K562 (cell line): ENCODE data around the gene RSPH6A. TPM values are rescaled to one million over a fixed set of nuclear protein-coding genes. Genes with fewer than 3 reads are reported as not detected.

ENCODE experiments used
- DMBX1 ChIP-seq: fragments of 250-450 bp; sonication (Bioruptor Pico); IDR thresholded peaks from 2 replicates; pipeline ENCODE4 v1.8.0; 2022; ENCODE audit warnings: inconsistent platforms, mild to moderate bottlenecking, moderate library complexity, borderline replicate concordance
- EP400 ChIP-seq: fragments of 450-650 bp; IDR thresholded peaks from 2 replicates; pipeline ENCODE4 v1.6.1; 2017; ENCODE audit warnings: antibody characterized with exemption, mild to moderate bottlenecking, moderate library complexity
- ETS2 ChIP-seq: IDR thresholded peaks from 2 replicates; pipeline ENCODE4 v1.6.1; 2016; ENCODE audit warnings: borderline replicate concordance, missing genetic modification characterization, mild to moderate bottlenecking, moderate library complexity, missing compliant biosample characterization; ENCODE audit not compliant: poor library complexity, severe bottlenecking
- ETV6 ChIP-seq, 3 experiments: fragments of 150-350 bp in 1 of 3; sonication (generic) in 1 of 3; formaldehyde crosslinking in 1 of 3; IDR thresholded peaks; 2 replicates each; pipeline versions ENCODE4 v1.6.1 to v1.8.0; 2014 to 2022; ENCODE audit warnings: borderline replicate concordance in 2 of 3, low read depth in 2 of 3, antibody characterized with exemption in 1 of 3, low read length in 1 of 3, mild to moderate bottlenecking in 1 of 3, missing genetic modification reagents in 1 of 3
- FIP1L1 ChIP-seq: fragments of 200-400 bp; formaldehyde crosslinking; IDR thresholded peaks from 2 replicates; pipeline ENCODE4 v1.6.1; 2018; ENCODE audit warnings: mild to moderate bottlenecking, low read depth, low read length; ENCODE audit not compliant: poor library complexity, severe bottlenecking
- FOSL1 ChIP-seq: fragments of 200-800 bp; sonication (Bioruptor generic); conservative IDR thresholded peaks from 2 replicates; pipeline ENCODE4 v1.6.1; 2016; ENCODE audit warnings: missing genetic modification characterization, missing compliant biosample characterization
- GATA2 ChIP-seq: sonication (generic); formaldehyde crosslinking; IDR thresholded peaks from 2 replicates; pipeline ENCODE4 v1.4.0; 2020; ENCODE audit warnings: mild to moderate bottlenecking, missing genetic modification reagents
- HDAC2 ChIP-seq: fragments of 450-650 bp; IDR thresholded peaks from 2 replicates; pipeline ENCODE4 v1.6.1; 2016; ENCODE audit warnings: mild to moderate bottlenecking
- MECOM ChIP-seq: fragments of 250-450 bp; sonication (Bioruptor Pico); IDR thresholded peaks from 2 replicates; pipeline ENCODE4 v1.8.0; 2022; ENCODE audit warnings: inconsistent platforms
- NCOR1 ChIP-seq: fragments of 450-650 bp; IDR thresholded peaks from 2 replicates; pipeline ENCODE4 v1.6.1; 2016; ENCODE audit warnings: mild to moderate bottlenecking, moderate library complexity
- PHB ChIP-seq: fragments of 250-450 bp; sonication (Bioruptor Pico); IDR thresholded peaks from 2 replicates; pipeline ENCODE4 v1.5.0; 2021
- PREB ChIP-seq: sonication (generic); formaldehyde crosslinking; IDR thresholded peaks from 2 replicates; pipeline ENCODE4 v1.8.1; 2023; ENCODE audit warnings: mild to moderate bottlenecking, missing genetic modification reagents
- PTBP1 ChIP-seq: fragments of 200-400 bp; formaldehyde crosslinking; IDR thresholded peaks from 2 replicates; pipeline ENCODE4 v1.6.1; 2017; ENCODE audit warnings: low read depth, low read length
- RAD21 ChIP-seq, 2 experiments: fragments of 250-450 bp in 1 of 2; fragments of 450-650 bp in 1 of 2; sonication (Bioruptor Pico) in 1 of 2; formaldehyde crosslinking in 1 of 2; IDR thresholded peaks in 1 of 2; conservative IDR thresholded peaks in 1 of 2; 2 replicates each; pipeline versions ENCODE4 v1.4.0 to v1.8.0; 2020 to 2022; ENCODE audit warnings: mild to moderate bottlenecking in 2 of 2, moderate library complexity in 1 of 2
- RBM14 ChIP-seq: fragments of 200-400 bp; formaldehyde crosslinking; IDR thresholded peaks from 2 replicates; pipeline ENCODE4 v1.6.1; 2018; ENCODE audit warnings: low read depth, mild to moderate bottlenecking, low read length, moderate library complexity, borderline replicate concordance; ENCODE audit not compliant: insufficient read depth
- RBM25 ChIP-seq: fragments of 200-400 bp; formaldehyde crosslinking; IDR thresholded peaks from 2 replicates; pipeline ENCODE4 v1.6.1; 2018; ENCODE audit warnings: low read length, low read depth, moderate library complexity; ENCODE audit not compliant: severe bottlenecking
- SMAD3 ChIP-seq: fragments of 450-650 bp; formaldehyde crosslinking; conservative IDR thresholded peaks from 2 replicates; pipeline ENCODE4 v1.4.0; 2020; ENCODE audit warnings: mild to moderate bottlenecking
- SRSF3 ChIP-seq: fragments of 200-400 bp; formaldehyde crosslinking; IDR thresholded peaks from 2 replicates; pipeline ENCODE4 v1.6.1; 2016; ENCODE audit warnings: mild to moderate bottlenecking, low read length, moderate library complexity; ENCODE audit not compliant: insufficient read depth
- TCFL5 ChIP-seq: fragments of 250-450 bp; sonication (Bioruptor Pico); conservative IDR thresholded peaks from 2 replicates; pipeline ENCODE4 v1.6.1; 2021; ENCODE audit warnings: mild to moderate bottlenecking, moderate library complexity, matching md5 sums
- USF2 ChIP-seq: sonication (generic); formaldehyde crosslinking; IDR thresholded peaks from 2 replicates; pipeline ENCODE4 v1.5.0; 2020; ENCODE audit warnings: missing genetic modification reagents
- XRCC3 ChIP-seq: fragments of 450-650 bp; IDR thresholded peaks from 2 replicates; pipeline ENCODE4 v1.6.1; 2017; ENCODE audit warnings: mild to moderate bottlenecking, moderate library complexity
- ZBTB5 ChIP-seq: fragments of 450-650 bp; IDR thresholded peaks from 2 replicates; pipeline ENCODE4 v1.6.1; 2017; ENCODE audit warnings: antibody characterized with exemption
- ZFP1 ChIP-seq: fragments of 450-650 bp; formaldehyde crosslinking; IDR thresholded peaks from 2 replicates; pipeline ENCODE4 v1.4.0; 2020; ENCODE audit warnings: mild to moderate bottlenecking, mixed read lengths
- ZNF140 ChIP-seq: fragments of 250-450 bp; sonication (Bioruptor Pico); IDR thresholded peaks from 2 replicates; pipeline ENCODE4 v1.8.0; 2021; ENCODE audit warnings: moderate library complexity, mild to moderate bottlenecking, inconsistent platforms
- ZNF316 ChIP-seq: fragments of 450-650 bp; IDR thresholded peaks from 2 replicates; pipeline ENCODE4 v1.6.1; 2016
- ZNF75A ChIP-seq: fragments of 450-650 bp; formaldehyde crosslinking; IDR thresholded peaks from 2 replicates; pipeline ENCODE4 v1.4.0; 2020; ENCODE audit warnings: mild to moderate bottlenecking
- polyA plus RNA-seq, 8 experiments: library from polyadenylated mRNA; depleted of rRNA in 4 of 8; stranded (reverse) in 5 of 8; unstranded in 3 of 8; fragments of >200 nt; fragmentation: Nextera tagmentation in 2 of 8; fragmentation: Illumina TruSeq in 1 of 8; extraction: Ambion mirVana in 2 of 8; extraction: Trizol in 1 of 8; gene quantifications; 2 replicates each; pipeline versions ENCODE4 v1.2.1 to v1.2.3, GENCODE V29; 2011 to 2014; ENCODE audit warnings: inconsistent platforms in 1 of 8, missing spikeins in 1 of 8
- total RNA-seq, 7 experiments: library from RNA; depleted of rRNA in 6 of 7; stranded (reverse); fragments of >200 nt in 6 of 7; fragmentation: Illumina TruSeq in 2 of 7; extraction: Trizol in 2 of 7; gene quantifications; 2 replicates each; pipeline versions ENCODE4 v1.2.1 to v1.2.3, GENCODE V29; 2011 to 2021; ENCODE audit warnings: low replicate concordance in 1 of 7

RSPH6A gene
- total and polyA plus RNA-seq, 9 of the 15 experiments (the other 6 are each of a cell fraction or from before 2014, with no cell fraction given) = 0.03 to 0.15 (median 0.07) TPM; not detected in 5

GRCh38 chr19:45767881-45768654 lies 47.0 kb downstream of the RSPH6A start (continued):
- TF ChIP-seq EP400 = peak; percentile 43; the same call in 1 of the 2 replicates
- TF ChIP-seq ZNF140 (CRISPR knock-in tag) = no peak
- TF ChIP-seq RBM14 = no peak
- TF ChIP-seq TCFL5 (CRISPR knock-in tag) = no peak
- no peak for TF ChIP-seq ZNF316
- no peak for TF ChIP-seq RBM25
- no peak for TF ChIP-seq SRSF3
- TF ChIP-seq PTBP1 = no peak
- TF ChIP-seq RAD21 (CRISPR knock-in tag; conservative IDR thresholded peaks at IDR 0.05 in 1 of 2, IDR thresholded peaks at IDR 0.05 in 1 of 2) = no peak
- TF ChIP-seq HDAC2 = no peak
- peak; percentile 72 for TF ChIP-seq FIP1L1
- no peak for TF ChIP-seq PREB (CRISPR knock-in tag)
- no peak for TF ChIP-seq NCOR1
- no peak for TF ChIP-seq ZBTB5
- TF ChIP-seq ZNF75A (CRISPR knock-in tag) = no peak
- TF ChIP-seq MECOM (CRISPR knock-in tag) = no peak
- no peak for TF ChIP-seq XRCC3
- no peak for TF ChIP-seq DMBX1 (CRISPR knock-in tag)
- no peak for TF ChIP-seq ETV6 (IDR thresholded peaks at IDR 0.05; ENCODE audit: borderline replicate concordance in 1 of 2, low read depth in 2 of 2, low read length in 1 of 2)
- no peak for TF ChIP-seq ETV6 (CRISPR knock-in tag; IDR thresholded peaks at IDR 0.05; ENCODE audit: borderline replicate concordance)
- no peak for TF ChIP-seq GATA2
- no peak for TF ChIP-seq ETS2 (tag)
- TF ChIP-seq FOSL1 (tag) = no peak
- no peak for TF ChIP-seq SMAD3
- TF ChIP-seq PHB (CRISPR knock-in tag) = no peak
- no peak for TF ChIP-seq ZFP1
- no peak for TF ChIP-seq USF2 (CRISPR knock-in tag)
